Osteocyte (in vitro differentiated cells): ENCODE results near the gene SLAIN2. TPM values are rescaled to one million over a fixed set of nuclear protein-coding genes. Genes with fewer than 3 reads are reported as not detected.
"Not testable (repeated sequence)": the region's sequence is repeated elsewhere in the genome, so short reads cannot be mapped to it uniquely, and the experiment has no call there.

Experiments used
- DNase-seq: peaks from one replicate; pipeline ENCODE4 v3.0.0; 2021; ENCODE audit warnings: mixed read lengths; ENCODE audit not compliant: unreplicated experiment; ENCODE audit errors: extremely low spot score
- H3K27ac Mint-ChIP-seq: one replicate; pipeline ENCODE4 v1.8.0; 2021; ENCODE audit warnings: mild to moderate bottlenecking, mixed read lengths; ENCODE audit not compliant: unreplicated experiment
- H3K27me3 Mint-ChIP-seq: one replicate; pipeline ENCODE4 v1.8.0; 2021; ENCODE audit warnings: mixed read lengths; ENCODE audit not compliant: unreplicated experiment
- H3K36me3 Mint-ChIP-seq: one replicate; pipeline ENCODE4 v1.8.0; 2021; ENCODE audit warnings: mixed read lengths; ENCODE audit not compliant: unreplicated experiment
- H3K4me1 Mint-ChIP-seq: one replicate; pipeline ENCODE4 v1.8.0; 2021; ENCODE audit warnings: mixed read lengths; ENCODE audit not compliant: unreplicated experiment
- H3K4me3 Mint-ChIP-seq: one replicate; pipeline ENCODE4 v1.8.0; 2021; ENCODE audit warnings: mild to moderate bottlenecking, moderate library complexity, mixed read lengths; ENCODE audit not compliant: unreplicated experiment
- H3K9me3 Mint-ChIP-seq: one replicate; pipeline ENCODE4 v1.8.0; 2021; ENCODE audit warnings: mixed read lengths; ENCODE audit not compliant: unreplicated experiment
- CTCF ChIP-seq: fragments of 200-600 bp; sonication (generic); IDR thresholded peaks from 2 replicates; pipeline ENCODE4 v1.5.0; 2021; ENCODE audit warnings: antibody characterized with exemption, mild to moderate bottlenecking, moderate library complexity
- long read RNA-seq: library from polyadenylated mRNA; unstranded; transcript quantifications from one replicate; pipeline ENCODE4 v2.0.0, GENCODE V29; 2021
- total RNA-seq: library from RNA; stranded (reverse); gene quantifications from 2 replicates; pipeline ENCODE4 v1.2.1, GENCODE V29; 2021

Gene SLAIN2
- total RNA-seq = 70.1 and 82.7 TPM in 2 replicates
- long read RNA-seq, partial matches to known transcripts = 22 of 24 reads
- long read RNA-seq, other reads (novel, unspliced or antisense) = 2 of 24 reads

DNA sequence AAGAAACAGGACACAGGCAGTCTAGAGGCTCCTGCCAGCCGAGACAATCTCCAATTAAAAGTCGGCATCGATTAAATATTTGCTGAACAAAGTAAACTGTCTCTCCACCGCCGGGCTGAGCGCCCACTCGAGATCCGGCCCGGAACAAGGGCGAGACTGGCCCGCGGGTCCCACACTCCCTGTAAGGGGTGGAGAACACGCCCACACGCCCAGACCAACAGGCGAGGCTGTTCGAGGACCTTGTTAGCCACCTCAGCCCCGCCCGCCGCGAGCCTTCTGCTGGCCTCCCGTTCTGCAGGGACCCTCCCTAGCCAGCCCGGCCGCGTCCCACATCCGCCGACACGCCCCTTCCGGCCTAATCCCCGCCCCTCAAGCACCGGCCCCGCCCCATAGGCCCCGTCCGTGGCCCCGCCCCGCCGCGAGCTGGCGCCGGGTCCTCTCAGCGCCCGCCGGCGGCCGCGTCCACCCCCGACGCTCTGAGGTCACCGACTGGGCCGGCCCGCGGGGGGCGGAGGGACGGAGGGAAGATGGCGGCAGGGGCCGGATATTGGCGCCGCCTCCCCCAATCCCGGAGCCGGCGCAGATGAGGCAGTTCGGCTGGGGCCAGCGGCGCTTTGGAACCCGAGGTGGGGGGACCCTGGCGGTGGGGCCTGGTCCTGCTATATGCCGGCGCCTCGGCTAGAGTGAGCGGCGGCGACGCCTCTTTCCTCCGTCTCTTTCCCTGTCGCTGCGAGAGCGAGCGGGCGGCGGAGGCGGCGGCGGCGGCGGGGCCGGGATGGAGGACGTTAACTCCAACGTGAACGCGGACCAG, at the start of gene SLAIN2:
TSS of gene SLAIN2 (plus strand) at position 565 of the 811 bp plus-strand sequence. CDS start at position 776, 211 bp downstream.
- peak; percentile 48 for TF ChIP-seq CTCF

GRCh38 chr4:48292218-48292790, 49.0 kb upstream of the SLAIN2 start:
- H3K4me3 Mint-ChIP-seq, H3K27ac Mint-ChIP-seq, H3K4me1 Mint-ChIP-seq, H3K36me3 Mint-ChIP-seq, DNase-seq, H3K9me3 Mint-ChIP-seq: not testable (repeated sequence)
- H3K27me3 Mint-ChIP-seq = peaks cover 19% of the 10 kb centered on the region

More for the DNA sequence above, at the start of gene SLAIN2:
- Mint-ChIP-seq H3K27me3 (no peaks in the 10 kb centered on the region), H3K27ac (peak within 1 kb of the TSS; percentile 98), H3K9me3 (no peaks in the 10 kb centered on the region), H3K4me1 (peaks cover 52% of the 10 kb centered on the region), H3K36me3 (no peaks in the 10 kb centered on the region), H3K4me3 (peak within 1 kb of the TSS; percentile 96)
- DNase-seq = peak; percentile 100

- H3K27me3 Mint-ChIP-seq = no peaks in the 10 kb centered on the region
- no peak overlapping the region for H3K4me3 Mint-ChIP-seq
- no peak overlapping the region for H3K27ac Mint-ChIP-seq
- TF ChIP-seq CTCF = no peak
- peaks cover 15% of the 10 kb centered on the region for H3K4me1 Mint-ChIP-seq
- DNase-seq = no peak
- H3K9me3 Mint-ChIP-seq = no peaks in the 10 kb centered on the region
- H3K36me3 Mint-ChIP-seq = no peaks in the 10 kb centered on the region
Measured at GRCh38 chr4:48295116-48295515, 46.2 kb upstream of the SLAIN2 start.

- no peaks in the 10 kb centered on the region for H3K27me3 Mint-ChIP-seq
- H3K4me3 Mint-ChIP-seq = no peak overlapping the region
- peaks cover 17% of the 10 kb centered on the region for H3K4me1 Mint-ChIP-seq
- no peak for DNase-seq
- no peaks in the 10 kb centered on the region for H3K36me3 Mint-ChIP-seq
- no peak for TF ChIP-seq CTCF
- H3K27ac Mint-ChIP-seq = no peak overlapping the region
- no peaks in the 10 kb centered on the region for H3K9me3 Mint-ChIP-seq
Measured at GRCh38 chr4:48296365-48296764, 45.0 kb upstream of the SLAIN2 start.

GRCh38 chr4:48297256-48297846, 44.0 kb upstream of the SLAIN2 start:
- no peak overlapping the region for H3K27ac Mint-ChIP-seq
- H3K36me3 Mint-ChIP-seq = no peaks in the 10 kb centered on the region
- H3K4me1 Mint-ChIP-seq = peaks cover 17% of the 10 kb centered on the region
- no peaks in the 10 kb centered on the region for H3K9me3 Mint-ChIP-seq
- TF ChIP-seq CTCF = no peak
- no peak for DNase-seq
- no peaks in the 10 kb centered on the region for H3K27me3 Mint-ChIP-seq
- no peak overlapping the region for H3K4me3 Mint-ChIP-seq
